ENCODE measurements around the gene RALB. TPM values are rescaled to one million over a fixed set of nuclear protein-coding genes. Genes with fewer than 3 reads are reported as not detected.

The RALB gene
- total RNA-seq, 2 donors from 2014 or later, result 43.7 to 48.5 TPM

DNA sequence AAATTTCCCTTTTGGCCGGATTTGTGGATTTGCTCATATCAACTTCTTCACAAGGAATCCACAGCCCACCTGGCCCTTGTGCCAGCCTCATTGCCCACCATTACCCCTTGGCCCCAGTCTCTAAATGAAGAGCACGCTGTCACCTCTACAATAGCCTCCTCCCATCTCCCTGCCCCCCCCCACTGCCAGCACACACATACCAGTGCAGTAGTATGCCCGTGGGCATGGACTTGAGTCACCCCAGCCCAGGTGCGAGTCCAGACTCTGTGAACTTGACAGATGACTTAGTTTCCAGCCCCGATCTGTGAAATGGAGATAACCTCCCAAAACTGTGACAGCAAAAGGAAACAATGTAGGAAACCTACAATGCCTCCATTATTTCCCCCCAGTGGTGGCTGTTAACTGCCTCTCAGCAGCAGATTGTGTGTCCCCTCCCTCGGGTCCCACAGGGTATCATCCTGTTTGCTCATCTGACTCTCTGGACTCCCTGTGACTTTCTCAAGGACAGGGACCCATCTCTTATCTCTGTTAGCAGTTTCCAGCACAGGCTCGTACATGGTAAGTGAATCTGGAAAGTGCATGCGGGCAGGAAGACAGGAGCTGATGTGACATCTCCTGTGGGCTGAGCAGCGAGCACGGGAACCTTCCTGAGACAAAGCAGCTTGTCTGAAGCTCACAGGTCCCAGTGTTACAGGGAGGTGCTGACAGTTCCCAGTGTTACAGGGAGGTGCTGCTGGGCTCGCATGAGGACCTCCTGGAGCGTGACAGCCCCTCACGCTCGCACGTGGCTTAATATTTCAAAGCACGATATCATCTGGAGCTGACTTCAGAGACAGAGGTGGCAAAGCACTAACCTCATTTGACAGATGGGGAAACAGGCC, 25.3 kb upstream of the RALB start:
- Histone ChIP-seq H3K4me1 (peaks cover 0 to 13% of the 10 kb centered on the region in 2 donors), H3K9me3 (peaks cover 0 to 4% of the 10 kb centered on the region in 2 donors), H3K4me3 (no peak overlapping the region), H3K27me3 (no peaks in the 10 kb centered on the region), H3K36me3 (no peaks in the 10 kb centered on the region), H3K27ac (no peak overlapping the region)
- DNase-seq (ENCODE audit: low spot score), result no peak
- TF ChIP-seq, protein P1, sequence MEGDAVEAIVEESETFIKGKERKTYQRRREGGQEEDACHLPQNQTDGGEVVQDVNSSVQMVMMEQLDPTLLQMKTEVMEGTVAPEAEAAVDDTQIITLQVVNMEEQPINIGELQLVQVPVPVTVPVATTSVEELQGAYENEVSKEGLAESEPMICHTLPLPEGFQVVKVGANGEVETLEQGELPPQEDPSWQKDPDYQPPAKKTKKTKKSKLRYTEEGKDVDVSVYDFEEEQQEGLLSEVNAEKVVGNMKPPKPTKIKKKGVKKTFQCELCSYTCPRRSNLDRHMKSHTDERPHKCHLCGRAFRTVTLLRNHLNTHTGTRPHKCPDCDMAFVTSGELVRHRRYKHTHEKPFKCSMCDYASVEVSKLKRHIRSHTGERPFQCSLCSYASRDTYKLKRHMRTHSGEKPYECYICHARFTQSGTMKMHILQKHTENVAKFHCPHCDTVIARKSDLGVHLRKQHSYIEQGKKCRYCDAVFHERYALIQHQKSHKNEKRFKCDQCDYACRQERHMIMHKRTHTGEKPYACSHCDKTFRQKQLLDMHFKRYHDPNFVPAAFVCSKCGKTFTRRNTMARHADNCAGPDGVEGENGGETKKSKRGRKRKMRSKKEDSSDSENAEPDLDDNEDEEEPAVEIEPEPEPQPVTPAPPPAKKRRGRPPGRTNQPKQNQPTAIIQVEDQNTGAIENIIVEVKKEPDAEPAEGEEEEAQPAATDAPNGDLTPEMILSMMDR (IDR thresholded peaks at IDR 0.05), result no peak

DNA sequence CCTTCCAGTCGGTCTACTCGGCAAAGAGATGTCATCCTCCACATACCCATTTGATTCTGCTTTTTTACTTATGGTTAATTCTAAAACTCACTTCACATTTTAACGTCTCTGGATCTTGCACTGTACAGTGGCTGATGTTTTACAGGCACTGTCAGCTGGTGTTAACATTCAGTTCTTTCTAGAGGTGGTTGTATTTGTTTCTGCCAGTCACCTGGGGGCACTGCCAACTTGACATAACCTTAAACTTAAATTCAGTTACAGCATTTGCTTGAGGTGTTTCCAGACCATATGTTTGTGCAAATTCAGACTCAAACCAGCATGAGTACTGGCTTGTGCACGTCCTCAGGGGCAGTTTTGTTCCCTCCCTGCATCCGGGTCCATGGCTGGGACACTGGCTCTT, 24.1 kb upstream of the RALB start:
- no peaks in the 10 kb centered on the region for H3K27me3 ChIP-seq
- no peak overlapping the region for H3K27ac ChIP-seq
- no peak overlapping the region for H3K4me3 ChIP-seq
- TF ChIP-seq, protein P1 (IDR thresholded peaks at IDR 0.05), result no peak
- DNase-seq (ENCODE audit: low spot score), result no peak
- H3K4me1 ChIP-seq, result peaks cover 0 to 8% of the 10 kb centered on the region in 2 donors
- H3K36me3 ChIP-seq, result no peaks in the 10 kb centered on the region
- H3K9me3 ChIP-seq, result no peaks in the 10 kb centered on the region

DNA sequence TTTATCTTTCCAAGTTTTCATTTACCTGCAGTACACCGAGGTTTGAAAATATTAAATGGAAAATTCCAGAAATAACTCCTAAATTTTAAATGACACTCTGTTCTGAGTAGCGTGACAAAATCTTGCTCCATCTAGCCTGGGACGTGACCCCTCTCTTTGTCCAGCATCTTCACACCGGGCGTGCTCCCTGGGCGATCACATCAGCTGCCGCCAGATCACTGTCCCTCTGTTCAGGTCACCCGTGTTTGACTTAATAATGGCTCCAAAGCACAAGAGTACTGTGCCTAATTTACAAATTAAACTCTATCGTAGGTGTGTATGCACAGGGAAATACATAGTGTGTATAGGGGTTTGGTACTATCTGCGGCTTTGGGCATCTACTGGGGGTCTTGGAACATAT, 23.3 kb upstream of the RALB start:
- H3K4me3 ChIP-seq, result no peak overlapping the region
- TF ChIP-seq, protein P1 (IDR thresholded peaks at IDR 0.05), result no peak

DNA sequence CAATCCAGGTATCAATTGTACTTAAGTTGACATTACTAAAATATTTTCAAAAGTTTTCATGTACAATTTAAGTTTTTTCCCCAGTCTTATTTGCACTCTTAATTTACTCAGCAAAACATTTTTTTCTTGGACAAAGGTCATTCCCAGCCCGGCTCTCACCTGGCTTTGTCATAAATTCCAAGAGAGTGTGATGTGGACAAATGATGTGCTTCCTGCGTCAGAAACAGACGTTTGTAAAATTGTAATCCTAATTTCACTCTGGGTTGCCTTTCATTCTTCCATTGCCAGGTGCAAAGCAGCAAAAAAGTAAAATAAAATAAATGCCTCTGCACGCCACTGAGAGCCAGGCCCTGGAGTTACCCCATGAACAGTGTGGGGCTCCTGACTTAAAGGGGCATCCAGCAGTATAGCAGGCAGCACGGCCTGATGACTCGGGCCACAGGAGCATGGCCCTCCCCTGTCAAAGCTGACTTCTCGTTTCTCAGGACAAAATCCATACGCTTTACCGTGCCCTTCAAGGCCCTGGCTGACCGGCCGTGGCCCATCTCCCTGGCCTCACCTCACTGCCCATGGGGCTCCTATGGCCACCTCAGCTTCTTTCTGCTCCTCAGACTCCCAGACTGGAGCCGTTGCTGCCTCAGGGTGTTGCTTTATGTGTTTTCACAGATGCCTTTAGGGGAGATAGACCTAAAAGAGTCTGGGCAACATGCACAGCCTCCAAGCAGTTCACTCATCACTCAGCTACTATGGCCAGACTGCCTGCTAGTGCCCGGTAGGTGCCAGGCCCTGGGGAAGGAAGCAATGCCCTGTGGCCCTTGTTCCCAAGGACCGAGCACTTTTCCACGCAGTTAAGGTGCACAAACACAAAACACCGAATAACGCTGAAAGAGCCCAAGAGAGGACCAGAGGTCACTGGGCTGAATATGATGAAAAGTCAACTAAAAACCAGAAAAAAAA, 21.9 kb upstream of the RALB start:
- Histone ChIP-seq H3K4me1 (no peaks in the 10 kb centered on the region), H3K36me3 (no peaks in the 10 kb centered on the region), H3K4me3 (peak overlapping the region in 1 of 2 donors; percentile 6), H3K27me3 (no peaks in the 10 kb centered on the region), H3K9me3 (no peaks in the 10 kb centered on the region), H3K27ac (no peak overlapping the region)
- DNase-seq (ENCODE audit: low spot score), result no peak
- TF ChIP-seq, protein P1 (IDR thresholded peaks at IDR 0.05), result no peak

More for the DNA sequence above, 23.3 kb upstream of the RALB start:
- no peak for DNase-seq (ENCODE audit: low spot score)
- Histone ChIP-seq H3K9me3 (no peaks in the 10 kb centered on the region), H3K36me3 (no peaks in the 10 kb centered on the region), H3K27me3 (no peaks in the 10 kb centered on the region), H3K27ac (no peak overlapping the region), H3K4me1 (peaks cover 0 to under 1% of the 10 kb centered on the region in 2 donors)

DNA sequence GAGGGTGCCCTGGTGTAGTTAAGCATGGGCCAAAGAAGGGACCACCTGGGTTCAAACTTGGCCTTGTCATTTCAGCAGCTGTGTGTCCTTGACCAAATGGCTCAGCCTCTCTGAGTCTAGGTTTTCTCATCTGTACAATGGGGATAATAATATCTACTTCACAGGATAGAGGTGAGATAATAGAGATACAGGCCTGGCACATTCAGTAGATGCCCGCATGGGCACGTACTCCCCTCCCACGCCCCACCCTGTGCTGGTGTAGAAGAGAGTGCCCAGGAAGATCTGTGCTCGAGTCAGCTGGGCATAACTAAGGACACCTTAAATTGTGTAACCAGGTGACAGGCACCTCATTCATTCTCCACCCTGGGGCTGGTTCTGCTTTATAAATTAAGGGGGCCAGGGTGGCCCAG, 21.1 kb upstream of the RALB start:
- no peak for DNase-seq (ENCODE audit: low spot score)
- no peaks in the 10 kb centered on the region for H3K4me1 ChIP-seq
- no peaks in the 10 kb centered on the region for H3K36me3 ChIP-seq
- no peaks in the 10 kb centered on the region for H3K27me3 ChIP-seq
- TF ChIP-seq, protein P1 (IDR thresholded peaks at IDR 0.05), result no peak
- peak overlapping the region in 1 of 2 donors; percentile 41 for H3K27ac ChIP-seq
- H3K4me3 ChIP-seq, result peak overlapping the region in 1 of 2 donors; percentile 39
- H3K9me3 ChIP-seq, result no peaks in the 10 kb centered on the region
